K562 (cell line): ENCODE measurements around the gene COASY. TPM values are rescaled to one million over a fixed set of nuclear protein-coding genes. Genes with fewer than 3 reads are reported as not detected.

Experiments
- CC2D1A ChIP-seq: fragments of 450-650 bp; IDR thresholded peaks from 2 replicates; pipeline ENCODE4 v1.6.1; 2017; ENCODE audit warnings: mild to moderate bottlenecking
- DPF2 ChIP-seq: fragments of 450-650 bp; IDR thresholded peaks from 2 replicates; pipeline ENCODE4 v1.6.1; 2016
- FOXP1 ChIP-seq: sonication (generic); formaldehyde crosslinking; IDR thresholded peaks from 2 replicates; pipeline ENCODE4 v1.8.0; 2022; ENCODE audit warnings: mild to moderate bottlenecking, missing genetic modification reagents
- HDAC3 ChIP-seq: fragments of 450-650 bp; IDR thresholded peaks from 2 replicates; pipeline ENCODE4 v1.6.1; 2018; ENCODE audit warnings: borderline replicate concordance, mild to moderate bottlenecking, moderate library complexity; ENCODE audit not compliant: partially characterized antibody
- MITF ChIP-seq: IDR thresholded peaks from 2 replicates; pipeline ENCODE4 v1.6.1; 2014; ENCODE audit warnings: antibody characterized with exemption
- NCOA6 ChIP-seq: fragments of 450-650 bp; IDR thresholded peaks from 2 replicates; pipeline ENCODE4 v1.6.1; 2017; ENCODE audit warnings: mild to moderate bottlenecking
- NFIX ChIP-seq: fragments of 250-450 bp; sonication (Bioruptor Pico); IDR thresholded peaks from 2 replicates; pipeline ENCODE4 v1.4.0; 2020; ENCODE audit warnings: low read depth, mild to moderate bottlenecking, moderate library complexity
- PURB ChIP-seq: sonication (generic); formaldehyde crosslinking; IDR thresholded peaks from 2 replicates; pipeline ENCODE4 v1.9.0; 2021; ENCODE audit warnings: low read depth, mild to moderate bottlenecking, missing genetic modification reagents
- RBFOX2 ChIP-seq: fragments of 200-400 bp; formaldehyde crosslinking; IDR thresholded peaks from 2 replicates; pipeline ENCODE4 v1.6.1; 2017; ENCODE audit warnings: low read depth, mild to moderate bottlenecking, low read length, moderate library complexity
- SIRT6 ChIP-seq: IDR thresholded peaks from one replicate; pipeline ENCODE4 v1.6.1; 2012; ENCODE audit warnings: low read depth, mild to moderate bottlenecking, control low read depth, inconsistent platforms, low read length, moderate library complexity
- TCF7L2 ChIP-seq: fragments of 150-350 bp; IDR thresholded peaks from 2 replicates; pipeline ENCODE4 v1.6.1; 2016; ENCODE audit warnings: low read depth, mild to moderate bottlenecking, low read length, moderate library complexity
- ZBTB8A ChIP-seq: fragments of 450-650 bp; IDR thresholded peaks from 2 replicates; pipeline ENCODE4 v1.6.1; 2018; ENCODE audit warnings: mild to moderate bottlenecking, moderate library complexity; ENCODE audit not compliant: partially characterized antibody
- ZC3H11A ChIP-seq: IDR thresholded peaks from 2 replicates; pipeline ENCODE4 v1.6.1; 2012; ENCODE audit warnings: low read depth, low read length, improper control_type of control experiment
- ZKSCAN8 ChIP-seq: fragments of 200-800 bp; sonication (Bioruptor generic); IDR thresholded peaks from 2 replicates; pipeline ENCODE4 v1.6.1; 2016; ENCODE audit warnings: missing genetic modification characterization, missing compliant biosample characterization
- ZNF354B ChIP-seq: fragments of 250-450 bp; sonication (Bioruptor Pico); IDR thresholded peaks from 2 replicates; pipeline ENCODE4 v1.4.0; 2020
- ZNF512 ChIP-seq: IDR thresholded peaks from 2 replicates; pipeline ENCODE4 v1.6.1; 2016; ENCODE audit warnings: missing genetic modification characterization, missing compliant biosample characterization
- polyA plus RNA-seq, 8 experiments: library from polyadenylated mRNA; depleted of rRNA in 4 of 8; stranded (reverse) in 5 of 8; unstranded in 3 of 8; fragments of >200 nt; fragmentation: Nextera tagmentation in 2 of 8; fragmentation: Illumina TruSeq in 1 of 8; extraction: Ambion mirVana in 2 of 8; extraction: Trizol in 1 of 8; gene quantifications; 2 replicates each; pipeline versions ENCODE4 v1.2.1 to v1.2.3, GENCODE V29; 2011 to 2014; ENCODE audit warnings: inconsistent platforms in 1 of 8, missing spikeins in 1 of 8
- total RNA-seq, 7 experiments: library from RNA; depleted of rRNA in 6 of 7; stranded (reverse); fragments of >200 nt in 6 of 7; fragmentation: Illumina TruSeq in 2 of 7; extraction: Trizol in 2 of 7; gene quantifications; 2 replicates each; pipeline versions ENCODE4 v1.2.1 to v1.2.3, GENCODE V29; 2011 to 2021; ENCODE audit warnings: low replicate concordance in 1 of 7
- TF ChIP-seq, protein P1 (sequence below): fragments of 450-650 bp; IDR thresholded peaks from 2 replicates; pipeline ENCODE4 v1.6.1; 2017; ENCODE audit warnings: mild to moderate bottlenecking, moderate library complexity
- TF ChIP-seq, protein P2 (sequence below): fragments of 250-450 bp; sonication (Bioruptor Pico); IDR thresholded peaks from 2 replicates; pipeline ENCODE4 v1.8.0; 2022; ENCODE audit warnings: moderate library complexity, mild to moderate bottlenecking, inconsistent platforms
- TF ChIP-seq, protein P3 (sequence below), 3 experiments: fragments of 200-800 bp in 1 of 3; sonication (Bioruptor generic) in 1 of 3; sonication (generic) in 1 of 3; formaldehyde crosslinking in 1 of 3; IDR thresholded peaks; 2 replicates each; pipeline versions ENCODE4 v1.6.1 to v1.8.0; 2016 to 2022; ENCODE audit warnings: mild to moderate bottlenecking in 2 of 3, missing compliant biosample characterization in 2 of 3, missing genetic modification characterization in 2 of 3, missing genetic modification reagents in 1 of 3
- TF ChIP-seq, protein P4 (sequence below): fragments of 150-350 bp; conservative IDR thresholded peaks from 2 replicates; pipeline ENCODE4 v1.6.1; 2014; ENCODE audit warnings: low read length

COASY gene
- total and polyA plus RNA-seq, 9 of the 15 experiments (the other 6 are each of a cell fraction or from before 2014, with no cell fraction given): 25.4 to 175 (median 62.3) TPM

DNA sequence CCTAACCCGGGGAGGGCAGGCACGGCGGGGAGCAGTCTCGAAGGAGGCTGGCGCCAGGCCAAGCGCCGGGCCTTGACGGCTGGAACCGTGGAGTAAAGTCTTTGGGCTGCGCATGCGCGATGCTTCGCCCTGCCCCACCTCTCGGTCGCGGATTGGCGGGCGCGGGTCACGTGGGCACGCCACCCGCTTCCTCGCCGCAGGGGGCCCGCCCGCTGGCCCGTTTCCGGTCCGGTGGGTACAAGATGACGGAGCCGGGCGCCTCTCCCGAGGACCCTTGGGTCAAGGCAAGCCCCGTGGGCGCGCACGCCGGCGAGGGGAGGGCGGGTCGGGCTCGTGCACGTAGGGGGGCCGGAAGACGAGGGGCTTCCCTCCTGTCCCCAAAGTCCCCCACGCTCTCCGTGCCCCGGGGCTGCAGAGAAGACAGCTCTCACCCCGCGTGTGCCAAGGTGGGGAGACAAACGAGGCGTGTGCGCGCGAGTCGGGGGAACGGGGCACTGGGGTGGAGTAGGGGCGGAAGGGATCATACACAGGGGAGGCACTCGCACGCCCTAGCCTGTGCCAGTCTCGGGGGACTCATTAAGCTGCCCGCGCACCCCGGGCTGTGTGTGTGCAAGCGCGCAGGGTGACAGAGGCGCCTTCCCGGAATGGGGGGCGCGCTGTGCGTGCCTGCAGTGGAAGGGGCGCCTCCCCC lies 5.1 kb downstream of the COASY start, which contains the start of gene MLX (continued):
- TF ChIP-seq, protein P1, sequence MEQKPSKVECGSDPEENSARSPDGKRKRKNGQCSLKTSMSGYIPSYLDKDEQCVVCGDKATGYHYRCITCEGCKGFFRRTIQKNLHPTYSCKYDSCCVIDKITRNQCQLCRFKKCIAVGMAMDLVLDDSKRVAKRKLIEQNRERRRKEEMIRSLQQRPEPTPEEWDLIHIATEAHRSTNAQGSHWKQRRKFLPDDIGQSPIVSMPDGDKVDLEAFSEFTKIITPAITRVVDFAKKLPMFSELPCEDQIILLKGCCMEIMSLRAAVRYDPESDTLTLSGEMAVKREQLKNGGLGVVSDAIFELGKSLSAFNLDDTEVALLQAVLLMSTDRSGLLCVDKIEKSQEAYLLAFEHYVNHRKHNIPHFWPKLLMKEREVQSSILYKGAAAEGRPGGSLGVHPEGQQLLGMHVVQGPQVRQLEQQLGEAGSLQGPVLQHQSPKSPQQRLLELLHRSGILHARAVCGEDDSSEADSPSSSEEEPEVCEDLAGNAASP: no peak
- TF ChIP-seq HDAC3 (no peak), DPF2 (no peak), CC2D1A (no peak), ZC3H11A (no peak), ZNF354B (CRISPR knock-in tag) (no peak), MITF (no peak), ZBTB8A (no peak), ZNF512 (tag) (no peak), ZKSCAN8 (CRISPR knock-in tag) (no peak), TCF7L2 (no peak), FOXP1 (CRISPR knock-in tag) (no peak), PURB (CRISPR knock-in tag) (no peak), RBFOX2 (peak; percentile 90), SIRT6 (no peak), NFIX (peak; percentile 60), NCOA6 (no peak)
- TF ChIP-seq, protein P2, sequence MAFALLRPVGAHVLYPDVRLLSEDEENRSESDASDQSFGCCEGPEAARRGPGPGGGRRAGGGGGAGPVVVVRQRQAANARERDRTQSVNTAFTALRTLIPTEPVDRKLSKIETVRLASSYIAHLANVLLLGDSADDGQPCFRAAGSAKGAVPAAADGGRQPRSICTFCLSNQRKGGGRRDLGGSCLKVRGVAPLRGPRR (CRISPR knock-in tag): no peak
- TF ChIP-seq, protein P3, sequence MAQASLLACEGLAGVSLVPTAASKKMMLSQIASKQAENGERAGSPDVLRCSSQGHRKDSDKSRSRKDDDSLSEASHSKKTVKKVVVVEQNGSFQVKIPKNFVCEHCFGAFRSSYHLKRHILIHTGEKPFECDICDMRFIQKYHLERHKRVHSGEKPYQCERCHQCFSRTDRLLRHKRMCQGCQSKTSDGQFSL (CRISPR knock-in tag; IDR thresholded peaks at IDR 0.05): no peak
- TF ChIP-seq, protein P3 (tag; IDR thresholded peaks at IDR 0.05): no peak
- TF ChIP-seq, protein P4, sequence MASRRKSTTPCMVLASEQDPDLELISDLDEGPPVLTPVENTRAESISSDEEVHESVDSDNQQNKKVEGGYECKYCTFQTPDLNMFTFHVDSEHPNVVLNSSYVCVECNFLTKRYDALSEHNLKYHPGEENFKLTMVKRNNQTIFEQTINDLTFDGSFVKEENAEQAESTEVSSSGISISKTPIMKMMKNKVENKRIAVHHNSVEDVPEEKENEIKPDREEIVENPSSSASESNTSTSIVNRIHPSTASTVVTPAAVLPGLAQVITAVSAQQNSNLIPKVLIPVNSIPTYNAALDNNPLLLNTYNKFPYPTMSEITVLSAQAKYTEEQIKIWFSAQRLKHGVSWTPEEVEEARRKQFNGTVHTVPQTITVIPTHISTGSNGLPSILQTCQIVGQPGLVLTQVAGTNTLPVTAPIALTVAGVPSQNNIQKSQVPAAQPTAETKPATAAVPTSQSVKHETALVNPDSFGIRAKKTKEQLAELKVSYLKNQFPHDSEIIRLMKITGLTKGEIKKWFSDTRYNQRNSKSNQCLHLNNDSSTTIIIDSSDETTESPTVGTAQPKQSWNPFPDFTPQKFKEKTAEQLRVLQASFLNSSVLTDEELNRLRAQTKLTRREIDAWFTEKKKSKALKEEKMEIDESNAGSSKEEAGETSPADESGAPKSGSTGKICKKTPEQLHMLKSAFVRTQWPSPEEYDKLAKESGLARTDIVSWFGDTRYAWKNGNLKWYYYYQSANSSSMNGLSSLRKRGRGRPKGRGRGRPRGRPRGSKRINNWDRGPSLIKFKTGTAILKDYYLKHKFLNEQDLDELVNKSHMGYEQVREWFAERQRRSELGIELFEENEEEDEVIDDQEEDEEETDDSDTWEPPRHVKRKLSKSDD: no peak
